Activated naive CD4-positive, alpha-beta T cell treated with anti-CD3 and anti-CD28 coated beads for 36 hours (primary cell): ENCODE data around the gene MAGI2. TPM values are rescaled to one million over a fixed set of nuclear protein-coding genes. Genes with fewer than 3 reads are reported as not detected.

Experiments used
- CTCF ChIA-PET: fragments of 350-600 bp; sonication (Branson Sonifier 250); formaldehyde crosslinking; loops from one replicate; lab custom pipeline; 2021; ENCODE audit warnings: antibody characterized with exemption; lab: Charles Lee
- DNase-seq: peaks from one replicate; pipeline ENCODE4 v3.0.0-alpha.2; 2020
- H3K27ac Mint-ChIP-seq: one replicate; pipeline ENCODE4 v1.8.0; 2021; ENCODE audit warnings: mild to moderate bottlenecking, mixed read lengths
- H3K27me3 Mint-ChIP-seq: one replicate; pipeline ENCODE4 v1.8.0; 2021; ENCODE audit warnings: low read depth, mixed read lengths
- H3K36me3 Mint-ChIP-seq: one replicate; pipeline ENCODE4 v1.8.0; 2021; ENCODE audit warnings: low read depth, mixed read lengths
- H3K4me1 Mint-ChIP-seq: one replicate; pipeline ENCODE4 v1.8.0; 2021; ENCODE audit warnings: low read depth, mixed read lengths
- H3K4me3 Mint-ChIP-seq: one replicate; pipeline ENCODE4 v1.8.0; 2021; ENCODE audit warnings: mild to moderate bottlenecking, moderate library complexity, mixed read lengths
- H3K9me3 Mint-ChIP-seq: one replicate; pipeline ENCODE4 v1.8.0; 2021; ENCODE audit warnings: mixed read lengths
- intact Hi-C: fragments of 100-400 bp; cut with micrococcal nuclease; formaldehyde crosslinking; loops from one replicate; pipeline ENCODE4 v1.15.1; 2023
- total RNA-seq, 2 experiments: library from RNA; stranded (reverse); gene quantifications; one replicate each; pipeline ENCODE4 v1.2.3, GENCODE V29; 2021

Gene MAGI2
- total RNA-seq, 2 experiments from 2014 or later = 0.07 to 0.19 TPM

DNA sequence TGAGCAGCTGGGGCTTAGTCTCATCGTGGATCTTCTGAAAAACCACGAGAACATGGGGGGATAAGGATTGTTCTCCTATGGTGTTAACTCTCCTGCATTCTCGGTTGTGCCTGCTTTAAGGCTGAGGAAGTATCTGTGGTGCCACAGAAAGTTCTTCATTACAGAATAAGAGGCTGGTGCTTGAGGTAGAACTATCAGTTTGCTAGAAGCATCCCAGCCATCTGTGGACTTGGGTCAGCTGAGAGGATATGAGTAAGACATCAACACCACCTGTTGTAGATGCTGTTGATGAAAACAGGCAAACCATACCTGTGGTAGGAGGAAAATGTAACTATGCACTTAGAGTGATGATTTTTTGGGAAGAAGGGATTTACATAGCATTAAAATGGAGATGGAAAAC is 1238.3 kb downstream of the MAGI2 start:
- intact Hi-C loops = no loop called here
- Mint-ChIP-seq H3K27ac (no peak overlapping the region), H3K4me3 (no peak overlapping the region), H3K36me3 (no peaks in the 10 kb centered on the region), H3K27me3 (peaks cover 7% of the 10 kb centered on the region), H3K4me1 (no peaks in the 10 kb centered on the region), H3K9me3 (peaks cover 1% of the 10 kb centered on the region)
- CTCF ChIA-PET = no interaction called here
- no peak for DNase-seq

- Mint-ChIP-seq H3K4me3 (no peak overlapping the region), H3K27me3 (peaks cover 6% of the 10 kb centered on the region), H3K36me3 (no peaks in the 10 kb centered on the region), H3K4me1 (no peaks in the 10 kb centered on the region), H3K27ac (no peak overlapping the region), H3K9me3 (no peaks in the 10 kb centered on the region)
- intact Hi-C loops = no loop called here
- CTCF ChIA-PET = no interaction called here
- DNase-seq = no peak
Measured at GRCh38 chr7:78213402-78213801, 1240.1 kb downstream of the MAGI2 start.

- H3K4me1 Mint-ChIP-seq = no peaks in the 10 kb centered on the region
- H3K36me3 Mint-ChIP-seq = no peaks in the 10 kb centered on the region
- DNase-seq = no peak
- H3K27me3 Mint-ChIP-seq = peaks cover 6% of the 10 kb centered on the region
- no peak overlapping the region for H3K27ac Mint-ChIP-seq
- intact Hi-C loops = no loop called here
- H3K9me3 Mint-ChIP-seq = no peaks in the 10 kb centered on the region
- H3K4me3 Mint-ChIP-seq = no peak overlapping the region
- CTCF ChIA-PET = no interaction called here
Measured at GRCh38 chr7:78212476-78213060, 1240.9 kb downstream of the MAGI2 start.

DNA sequence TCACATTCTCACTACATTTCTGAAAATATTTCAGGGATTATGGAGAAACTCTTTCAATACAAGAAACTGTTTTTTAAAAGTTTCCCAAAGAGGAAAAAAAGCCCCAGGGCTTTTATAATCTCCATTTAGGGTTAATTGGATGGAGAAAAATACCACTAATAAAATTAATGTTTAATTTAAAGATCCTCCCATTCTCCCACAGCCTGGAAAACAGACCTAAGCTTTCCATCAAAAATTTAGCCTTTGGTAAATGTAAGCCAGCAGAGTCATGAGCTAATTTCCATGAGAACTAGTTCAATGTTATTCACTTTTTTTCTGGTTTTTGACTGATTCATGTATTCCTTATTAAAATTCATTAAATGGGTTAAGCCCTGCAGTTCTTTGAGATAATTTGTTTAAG is 1246.2 kb downstream of the MAGI2 start:
- H3K9me3 Mint-ChIP-seq = no peaks in the 10 kb centered on the region

DNA sequence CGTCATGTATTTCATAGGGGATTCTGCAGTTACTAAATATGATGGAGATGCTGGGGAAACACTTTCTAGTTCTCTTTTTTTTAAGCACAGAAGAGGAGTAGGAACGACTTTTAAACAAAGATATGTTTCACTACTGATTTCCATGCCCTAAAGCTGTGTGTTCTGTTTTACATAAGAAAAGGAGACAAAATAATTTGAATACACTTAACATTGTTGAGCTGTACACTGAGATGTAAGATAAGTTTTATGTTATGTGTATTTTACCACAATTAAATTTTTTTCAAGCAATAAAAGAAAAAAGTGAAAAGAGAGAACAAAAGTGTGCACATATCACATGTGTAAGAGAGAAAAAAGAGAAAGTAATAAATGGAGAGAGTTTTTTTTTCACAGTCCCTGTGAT is 1246.7 kb downstream of the MAGI2 start:
- H3K27me3 Mint-ChIP-seq = peaks cover 3% of the 10 kb centered on the region
- CTCF ChIA-PET = no interaction called here
- no peak overlapping the region for H3K4me3 Mint-ChIP-seq
- no peaks in the 10 kb centered on the region for H3K4me1 Mint-ChIP-seq
- DNase-seq = no peak
- H3K9me3 Mint-ChIP-seq = no peaks in the 10 kb centered on the region
- no peak overlapping the region for H3K27ac Mint-ChIP-seq
- no peaks in the 10 kb centered on the region for H3K36me3 Mint-ChIP-seq
- intact Hi-C loops = no loop called here

More for the DNA sequence above, 1246.2 kb downstream of the MAGI2 start:
- Mint-ChIP-seq H3K27ac (no peak overlapping the region), H3K36me3 (no peaks in the 10 kb centered on the region), H3K4me1 (no peaks in the 10 kb centered on the region), H3K4me3 (no peak overlapping the region), H3K27me3 (peaks cover 3% of the 10 kb centered on the region)
- intact Hi-C loops = no loop called here
- CTCF ChIA-PET = no interaction called here
- DNase-seq = no peak

GRCh38 chr7:78203042-78203720 is 1250.3 kb downstream of the MAGI2 start:
- Mint-ChIP-seq H3K27me3 (peaks cover under 1% of the 10 kb centered on the region), H3K36me3 (no peaks in the 10 kb centered on the region), H3K4me1 (no peaks in the 10 kb centered on the region), H3K27ac (no peak overlapping the region), H3K4me3 (no peak overlapping the region), H3K9me3 (no peaks in the 10 kb centered on the region)
- intact Hi-C loops = no loop called here
- DNase-seq = no peak
- CTCF ChIA-PET = no interaction called here

DNA sequence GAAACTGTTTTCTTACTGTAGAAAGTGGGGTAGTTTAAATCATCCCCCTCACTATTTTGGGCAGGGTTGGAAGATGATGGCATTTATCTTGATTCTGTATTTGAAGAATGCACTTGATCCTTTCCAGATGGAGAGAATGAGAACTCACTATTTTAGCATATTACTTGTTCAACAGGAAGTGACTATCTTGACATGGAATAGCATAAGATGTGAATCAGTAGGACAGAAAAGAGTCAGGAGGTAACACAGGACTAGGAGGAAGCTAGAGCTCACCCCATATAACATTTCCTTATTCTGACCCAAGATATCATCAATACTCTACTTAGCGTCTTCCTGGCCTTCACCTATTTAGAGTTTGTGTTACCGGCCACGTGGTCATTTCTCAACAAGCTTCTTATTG is 1254.7 kb downstream of the MAGI2 start:
- Mint-ChIP-seq H3K27ac (no peak overlapping the region), H3K27me3 (no peaks in the 10 kb centered on the region)
- CTCF ChIA-PET = no interaction called here

GRCh38 chr7:78197447-78197846 is 1256.0 kb downstream of the MAGI2 start:
- H3K27ac Mint-ChIP-seq = no peak overlapping the region
- no peak for DNase-seq
- no peaks in the 10 kb centered on the region for H3K9me3 Mint-ChIP-seq
- no peak overlapping the region for H3K4me3 Mint-ChIP-seq
- intact Hi-C loops = no loop called here
- no peaks in the 10 kb centered on the region for H3K27me3 Mint-ChIP-seq
- H3K4me1 Mint-ChIP-seq = no peaks in the 10 kb centered on the region
- CTCF ChIA-PET = no interaction called here
- H3K36me3 Mint-ChIP-seq = no peaks in the 10 kb centered on the region

More for the DNA sequence above, 1254.7 kb downstream of the MAGI2 start:
- Mint-ChIP-seq H3K4me1 (no peaks in the 10 kb centered on the region), H3K9me3 (no peaks in the 10 kb centered on the region), H3K36me3 (no peaks in the 10 kb centered on the region), H3K4me3 (no peak overlapping the region)
- intact Hi-C loops = no loop called here
- DNase-seq = no peak

GRCh38 chr7:78195281-78195680 is 1258.2 kb downstream of the MAGI2 start:
- H3K9me3 Mint-ChIP-seq = no peaks in the 10 kb centered on the region
- H3K4me3 Mint-ChIP-seq = no peak overlapping the region
- CTCF ChIA-PET = no interaction called here
- intact Hi-C loops = no loop called here
- H3K27ac Mint-ChIP-seq = no peak overlapping the region
- peaks cover 5% of the 10 kb centered on the region for H3K27me3 Mint-ChIP-seq
- no peaks in the 10 kb centered on the region for H3K4me1 Mint-ChIP-seq
- no peaks in the 10 kb centered on the region for H3K36me3 Mint-ChIP-seq
- no peak for DNase-seq

GRCh38 chr7:78194611-78195010 is 1258.9 kb downstream of the MAGI2 start:
- Mint-ChIP-seq H3K9me3 (no peaks in the 10 kb centered on the region), H3K4me1 (no peaks in the 10 kb centered on the region), H3K4me3 (no peak overlapping the region), H3K27ac (no peak overlapping the region), H3K36me3 (no peaks in the 10 kb centered on the region), H3K27me3 (peaks cover 5% of the 10 kb centered on the region)
- no peak for DNase-seq
- CTCF ChIA-PET = no interaction called here
- intact Hi-C loops = no loop called here

DNA sequence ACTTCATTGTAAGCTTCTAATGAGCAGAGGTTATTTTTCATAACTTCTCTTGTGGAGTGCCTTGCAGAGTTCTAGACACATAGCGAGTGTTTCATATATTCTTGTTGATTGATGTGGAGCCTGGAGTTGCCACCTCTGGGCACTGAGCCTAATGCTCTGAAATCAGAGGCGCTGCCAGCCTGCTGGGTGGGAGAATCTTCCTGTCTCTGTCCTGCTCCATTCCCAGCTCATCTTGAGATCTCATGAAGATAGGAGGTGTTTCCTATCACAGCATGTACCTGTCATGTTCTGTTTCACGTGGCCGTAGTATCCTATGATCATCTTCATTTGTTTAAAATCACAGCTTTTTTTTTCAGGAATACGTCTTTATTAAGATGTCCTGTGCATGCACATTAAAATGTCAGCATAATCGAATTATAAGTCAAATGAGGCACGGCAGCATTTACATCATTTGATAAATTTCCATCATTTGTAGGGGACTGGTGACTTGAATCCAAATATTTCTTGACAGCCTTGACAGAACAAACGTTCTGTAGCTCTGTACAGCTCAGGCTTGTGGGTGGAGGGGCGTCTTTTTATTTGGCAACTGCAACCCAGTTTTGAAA is 1261.9 kb downstream of the MAGI2 start:
- no peak for DNase-seq
- H3K9me3 Mint-ChIP-seq = no peaks in the 10 kb centered on the region
- no peaks in the 10 kb centered on the region for H3K36me3 Mint-ChIP-seq
- peaks cover 5% of the 10 kb centered on the region for H3K27me3 Mint-ChIP-seq
- H3K4me1 Mint-ChIP-seq = no peaks in the 10 kb centered on the region
- intact Hi-C loops = no loop called here
- CTCF ChIA-PET = no interaction called here
- no peak overlapping the region for H3K4me3 Mint-ChIP-seq
- H3K27ac Mint-ChIP-seq = no peak overlapping the region

DNA sequence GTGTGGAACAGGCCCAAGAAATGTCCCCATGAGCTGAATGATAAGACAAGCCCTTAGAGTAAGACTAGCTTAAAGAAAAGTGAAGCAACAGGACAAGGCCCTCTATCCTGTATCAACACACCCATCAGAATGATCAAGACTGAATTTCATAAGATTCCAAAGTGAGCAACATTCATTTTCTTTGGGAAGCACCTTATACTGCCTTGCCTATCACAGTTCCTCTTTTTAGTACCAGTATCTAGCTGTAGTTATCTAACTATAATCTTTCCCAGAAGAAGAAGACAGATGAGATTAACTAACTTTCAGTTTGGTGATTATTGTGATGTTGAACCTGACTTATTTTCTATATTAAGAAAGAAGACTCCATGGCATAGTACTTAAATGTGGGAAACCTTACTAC is 1263.7 kb downstream of the MAGI2 start:
- H3K4me3 Mint-ChIP-seq = no peak overlapping the region
- no peaks in the 10 kb centered on the region for H3K4me1 Mint-ChIP-seq
- intact Hi-C loops = no loop called here
- CTCF ChIA-PET = no interaction called here
- no peaks in the 10 kb centered on the region for H3K36me3 Mint-ChIP-seq
- no peak overlapping the region for H3K27ac Mint-ChIP-seq
- DNase-seq = no peak
- peaks cover 8% of the 10 kb centered on the region for H3K27me3 Mint-ChIP-seq
- H3K9me3 Mint-ChIP-seq = no peaks in the 10 kb centered on the region

GRCh38 chr7:78185149-78185745 is 1268.2 kb downstream of the MAGI2 start:
- CTCF ChIA-PET = no interaction called here

More at GRCh38 chr7:78185149-78185745, 1268.2 kb downstream of the MAGI2 start:
- Mint-ChIP-seq H3K27ac (no peak overlapping the region), H3K36me3 (no peaks in the 10 kb centered on the region), H3K4me3 (no peak overlapping the region), H3K27me3 (peaks cover 10% of the 10 kb centered on the region), H3K9me3 (no peaks in the 10 kb centered on the region), H3K4me1 (no peaks in the 10 kb centered on the region)
- intact Hi-C loops = no loop called here
- no peak for DNase-seq
